ENCODE data around the gene MEIOB.

DNA sequence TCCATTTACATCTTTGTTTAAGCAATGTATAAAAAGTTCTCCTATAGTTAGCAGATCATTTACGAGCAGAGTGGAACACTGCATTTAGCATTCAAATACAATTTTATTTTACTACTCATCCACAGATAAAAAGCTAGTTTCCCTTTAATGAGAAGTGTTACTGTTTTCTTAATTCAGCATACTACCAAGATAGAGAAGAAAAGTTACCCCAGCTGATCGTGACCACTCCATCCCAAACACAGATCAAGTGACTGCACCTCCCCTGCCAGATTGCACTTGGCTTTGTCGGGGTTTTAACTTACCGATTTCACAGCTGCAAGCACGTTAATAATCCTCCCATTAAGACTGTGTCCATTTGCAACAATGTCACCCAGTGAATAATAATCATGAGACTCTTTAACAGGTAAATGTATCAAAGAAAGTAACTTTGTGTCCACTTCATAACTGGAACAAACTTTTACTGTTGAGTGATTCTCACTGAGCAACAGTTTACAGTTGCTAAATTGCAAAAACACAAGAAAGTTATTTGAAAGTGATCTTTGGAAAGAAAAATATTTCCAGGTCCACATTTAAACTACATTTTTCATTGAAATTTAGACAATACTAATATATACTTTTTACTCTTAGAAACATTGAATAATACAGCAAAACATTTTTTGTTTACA lies 14.4 kb downstream of the MEIOB start:
- no peak for TF ChIP-seq CTCF (IDR thresholded peaks at IDR 0.05)
- no peak for TF ChIP-seq YY1 (IDR thresholded peaks at IDR 0.05; ENCODE audit: low read depth)
- TF ChIP-seq EP300 (IDR thresholded peaks at IDR 0.05; ENCODE audit: borderline replicate concordance in 1 of 2, low read depth in 1 of 2, low read length in 1 of 2): no peak
- TF ChIP-seq RAD21 (IDR thresholded peaks at IDR 0.05; ENCODE audit: low read length): no peak
- no peak for TF ChIP-seq FOXJ3 (CRISPR knock-in tag; IDR thresholded peaks at IDR 0.05)
- TF ChIP-seq CHD2 (IDR thresholded peaks at IDR 0.05; ENCODE audit: low read length, partially characterized antibody): no peak
- TF ChIP-seq SMC3 (IDR thresholded peaks at IDR 0.05; ENCODE audit: low read depth, low read length): no peak
- TF ChIP-seq POLR2AphosphoS5 (IDR thresholded peaks at IDR 0.05; ENCODE audit: low read depth, low read length): no peak
- TF ChIP-seq, protein P1, sequence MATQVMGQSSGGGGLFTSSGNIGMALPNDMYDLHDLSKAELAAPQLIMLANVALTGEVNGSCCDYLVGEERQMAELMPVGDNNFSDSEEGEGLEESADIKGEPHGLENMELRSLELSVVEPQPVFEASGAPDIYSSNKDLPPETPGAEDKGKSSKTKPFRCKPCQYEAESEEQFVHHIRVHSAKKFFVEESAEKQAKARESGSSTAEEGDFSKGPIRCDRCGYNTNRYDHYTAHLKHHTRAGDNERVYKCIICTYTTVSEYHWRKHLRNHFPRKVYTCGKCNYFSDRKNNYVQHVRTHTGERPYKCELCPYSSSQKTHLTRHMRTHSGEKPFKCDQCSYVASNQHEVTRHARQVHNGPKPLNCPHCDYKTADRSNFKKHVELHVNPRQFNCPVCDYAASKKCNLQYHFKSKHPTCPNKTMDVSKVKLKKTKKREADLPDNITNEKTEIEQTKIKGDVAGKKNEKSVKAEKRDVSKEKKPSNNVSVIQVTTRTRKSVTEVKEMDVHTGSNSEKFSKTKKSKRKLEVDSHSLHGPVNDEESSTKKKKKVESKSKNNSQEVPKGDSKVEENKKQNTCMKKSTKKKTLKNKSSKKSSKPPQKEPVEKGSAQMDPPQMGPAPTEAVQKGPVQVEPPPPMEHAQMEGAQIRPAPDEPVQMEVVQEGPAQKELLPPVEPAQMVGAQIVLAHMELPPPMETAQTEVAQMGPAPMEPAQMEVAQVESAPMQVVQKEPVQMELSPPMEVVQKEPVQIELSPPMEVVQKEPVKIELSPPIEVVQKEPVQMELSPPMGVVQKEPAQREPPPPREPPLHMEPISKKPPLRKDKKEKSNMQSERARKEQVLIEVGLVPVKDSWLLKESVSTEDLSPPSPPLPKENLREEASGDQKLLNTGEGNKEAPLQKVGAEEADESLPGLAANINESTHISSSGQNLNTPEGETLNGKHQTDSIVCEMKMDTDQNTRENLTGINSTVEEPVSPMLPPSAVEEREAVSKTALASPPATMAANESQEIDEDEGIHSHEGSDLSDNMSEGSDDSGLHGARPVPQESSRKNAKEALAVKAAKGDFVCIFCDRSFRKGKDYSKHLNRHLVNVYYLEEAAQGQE (IDR thresholded peaks at IDR 0.05; ENCODE audit: low read depth, low read length): no peak
- TF ChIP-seq GABPA (IDR thresholded peaks at IDR 0.05; ENCODE audit: low read depth): no peak
- TF ChIP-seq FOXM1 (IDR thresholded peaks at IDR 0.05; ENCODE audit: low read depth): no peak
- TF ChIP-seq USF2 (IDR thresholded peaks at IDR 0.05; ENCODE audit: borderline replicate concordance, low read depth, low read length): no peak
- no peak for TF ChIP-seq RCOR1 (IDR thresholded peaks at IDR 0.05; ENCODE audit: low read length)

All from SK-N-SH (cell line).